GF-D8 (cell line): ENCODE data around the gene RANGAP1.

Source experiments
- DNase-seq: peaks from one replicate; lab custom pipeline; 2025; lab: John Stamatoyannopoulos, UW

Gene RANGAP1, protein sequence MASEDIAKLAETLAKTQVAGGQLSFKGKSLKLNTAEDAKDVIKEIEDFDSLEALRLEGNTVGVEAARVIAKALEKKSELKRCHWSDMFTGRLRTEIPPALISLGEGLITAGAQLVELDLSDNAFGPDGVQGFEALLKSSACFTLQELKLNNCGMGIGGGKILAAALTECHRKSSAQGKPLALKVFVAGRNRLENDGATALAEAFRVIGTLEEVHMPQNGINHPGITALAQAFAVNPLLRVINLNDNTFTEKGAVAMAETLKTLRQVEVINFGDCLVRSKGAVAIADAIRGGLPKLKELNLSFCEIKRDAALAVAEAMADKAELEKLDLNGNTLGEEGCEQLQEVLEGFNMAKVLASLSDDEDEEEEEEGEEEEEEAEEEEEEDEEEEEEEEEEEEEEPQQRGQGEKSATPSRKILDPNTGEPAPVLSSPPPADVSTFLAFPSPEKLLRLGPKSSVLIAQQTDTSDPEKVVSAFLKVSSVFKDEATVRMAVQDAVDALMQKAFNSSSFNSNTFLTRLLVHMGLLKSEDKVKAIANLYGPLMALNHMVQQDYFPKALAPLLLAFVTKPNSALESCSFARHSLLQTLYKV

DNA sequence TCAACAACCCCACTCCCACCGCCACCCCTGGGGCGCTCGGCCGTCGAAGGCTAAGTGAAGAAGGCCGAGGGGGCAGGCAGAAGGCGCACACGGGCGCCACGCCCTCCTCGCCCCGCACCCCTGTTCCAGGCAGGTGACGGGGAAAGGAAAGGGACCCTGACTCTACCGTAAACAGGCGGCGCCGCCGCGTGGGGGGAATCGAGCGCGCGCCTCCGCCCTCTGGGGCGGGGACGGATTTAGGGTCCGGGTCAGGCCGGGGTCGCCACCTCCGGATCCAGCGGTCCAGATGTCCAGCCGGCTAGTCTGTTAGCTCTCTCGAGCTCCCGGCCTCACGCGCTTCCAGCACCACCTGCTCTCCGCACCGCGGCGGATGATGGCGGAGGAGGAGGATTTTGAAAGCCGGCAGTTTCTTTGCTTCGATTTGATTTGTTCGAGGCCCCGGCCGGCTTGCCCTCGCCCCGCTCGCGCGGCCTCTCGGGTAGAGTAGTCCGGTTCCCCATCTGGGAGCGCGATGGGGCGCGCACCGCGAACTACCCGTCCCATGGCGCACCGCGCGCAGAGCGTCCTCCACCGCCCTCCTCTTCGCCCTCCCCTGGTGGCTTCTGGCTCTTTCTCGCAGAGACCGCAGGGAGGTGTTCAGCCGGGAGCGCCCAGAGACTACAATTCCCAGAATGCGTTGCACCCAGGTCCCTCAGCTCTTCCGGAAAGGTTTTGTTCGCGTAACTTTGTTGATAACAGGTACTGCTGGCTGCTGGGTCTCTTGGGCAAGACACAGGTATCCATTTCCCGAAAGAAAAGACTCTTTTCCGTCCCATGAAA, at the start of gene RANGAP1:
Gene RANGAP1, minus strand, starts transcription at position 368 of the 819 bp plus-strand sequence. CDS start 5,143 bp downstream, outside the sequence.
- DNase-seq = peak; percentile 95

DNA sequence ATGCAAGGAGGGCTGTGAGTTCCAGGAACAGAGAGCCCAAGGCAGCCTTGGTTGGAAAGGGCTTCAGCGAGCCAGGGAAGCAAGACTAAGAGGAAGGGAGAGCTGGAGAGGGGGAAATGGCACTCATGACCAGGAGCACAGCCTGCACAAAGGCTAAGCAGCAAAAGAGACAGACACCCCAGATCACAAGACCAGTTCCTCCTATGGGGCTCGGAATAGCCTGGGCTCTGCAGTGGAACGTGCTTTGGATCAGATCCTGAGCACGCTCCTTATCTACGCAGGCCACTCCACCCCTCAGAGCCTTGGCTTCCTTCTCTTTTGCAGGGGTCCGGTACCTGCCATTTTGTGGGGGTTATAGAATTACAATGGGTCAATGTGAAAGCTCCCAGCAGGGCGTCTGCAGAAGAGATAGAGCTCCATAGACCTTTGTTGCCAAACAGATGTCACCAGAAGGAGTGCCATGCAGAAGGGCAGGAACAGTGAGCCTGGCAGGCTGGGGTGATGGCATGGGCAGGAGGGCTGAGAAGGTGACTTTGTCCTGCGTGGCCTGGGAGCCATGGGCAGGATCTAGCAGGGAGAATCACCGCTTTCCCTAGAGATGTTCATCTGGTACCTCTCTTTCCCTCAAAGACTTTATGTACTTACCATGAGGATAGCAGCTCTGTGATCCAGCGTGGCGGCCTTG, 49.1 kb upstream of the RANGAP1 start:
- no peak for DNase-seq

DNA sequence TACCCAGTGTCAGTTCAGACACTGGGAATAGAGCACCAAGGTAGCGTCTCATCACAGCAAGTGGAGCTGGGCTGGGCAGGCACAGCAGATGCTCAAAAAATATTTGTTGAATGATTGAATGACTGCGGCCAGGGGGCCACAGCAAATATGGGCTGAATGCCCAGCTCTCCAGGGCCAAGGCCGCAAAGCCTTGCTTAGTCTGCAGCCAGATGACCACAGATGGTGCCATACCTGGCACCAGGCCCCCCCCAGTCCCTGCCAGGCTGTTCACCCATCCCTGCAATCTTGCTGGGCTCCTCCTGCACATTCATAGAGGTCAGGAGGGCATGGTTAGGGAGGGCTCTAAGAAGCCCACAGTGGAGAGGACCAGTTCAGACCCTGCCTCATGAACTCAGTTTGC, 48.2 kb upstream of the RANGAP1 start:
- no peak for DNase-seq

DNA sequence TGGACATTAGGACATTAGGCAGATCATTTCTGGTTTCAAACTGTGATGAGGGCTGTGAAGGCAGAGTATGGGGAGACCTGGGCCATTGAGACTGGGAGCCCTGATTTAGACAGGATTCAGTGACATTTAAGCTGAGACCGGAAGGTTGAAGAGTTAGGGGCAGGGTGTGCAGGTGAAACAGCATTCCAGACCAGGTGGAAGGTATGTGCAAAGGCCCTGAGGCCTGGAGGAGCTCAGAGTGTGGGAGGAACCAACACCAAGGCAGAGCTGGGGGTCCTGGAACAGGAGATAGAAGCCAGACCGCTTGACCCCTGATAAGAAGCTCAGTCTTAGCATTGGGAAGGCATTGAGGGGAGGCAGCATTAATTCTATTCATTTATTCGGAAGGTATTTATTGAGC, 47.8 kb upstream of the RANGAP1 start:
- no peak for DNase-seq

DNA sequence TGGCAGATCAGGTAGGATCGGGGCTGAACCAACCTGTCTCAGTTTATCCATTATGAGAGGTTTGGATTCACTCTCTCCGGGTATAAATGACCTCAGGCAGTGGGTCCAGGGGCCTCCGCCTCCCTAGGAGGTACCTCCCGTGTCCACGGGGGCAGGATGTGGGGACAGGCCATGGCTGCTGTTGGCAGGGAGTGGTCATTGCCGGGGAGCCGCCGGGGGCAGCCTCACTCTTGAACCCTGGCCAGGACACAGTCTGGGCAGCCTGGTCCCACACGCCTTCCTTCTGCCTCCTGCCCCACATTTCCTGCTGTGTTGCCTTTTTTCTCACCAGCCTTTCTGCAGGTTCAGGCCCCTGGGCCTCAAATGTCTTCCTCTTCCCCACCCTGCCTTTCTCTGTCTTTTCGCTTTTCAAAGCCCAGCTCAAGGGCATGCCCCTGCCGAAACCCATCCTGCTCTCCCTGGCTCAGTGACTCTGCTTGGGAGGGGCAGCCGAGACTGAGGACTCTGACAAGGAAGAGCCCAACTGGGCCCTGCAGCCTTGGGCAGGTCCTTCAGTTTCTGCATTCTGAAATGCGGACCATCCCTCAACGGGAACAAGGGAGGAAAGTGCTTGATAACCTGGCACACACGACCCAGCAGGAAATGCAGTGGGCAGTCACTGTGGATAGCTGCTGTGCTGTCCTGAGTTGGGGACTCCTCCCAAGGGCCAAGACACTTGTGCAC, 46.4 kb upstream of the RANGAP1 start:
- DNase-seq = no peak

DNA sequence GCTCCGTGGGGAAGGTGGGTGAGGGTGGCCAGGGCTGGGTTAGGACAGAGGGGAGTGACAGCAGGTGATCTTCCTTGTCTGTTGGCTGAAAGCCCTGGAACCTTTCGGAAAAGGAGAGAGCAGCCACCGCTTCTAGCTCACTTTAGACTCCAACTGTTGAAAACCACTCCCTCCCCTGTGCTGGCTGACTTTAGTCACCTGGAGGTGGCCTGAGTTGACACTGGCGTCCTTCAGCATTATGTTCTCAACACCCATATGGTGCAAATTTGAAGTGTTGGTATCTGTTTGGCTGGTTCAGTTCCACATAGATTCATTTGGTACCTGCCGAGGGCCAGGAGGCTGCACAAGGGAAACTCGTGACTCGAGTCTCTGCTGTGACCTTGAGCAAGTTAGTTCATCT, 44.2 kb upstream of the RANGAP1 start:
- DNase-seq = no peak

DNA sequence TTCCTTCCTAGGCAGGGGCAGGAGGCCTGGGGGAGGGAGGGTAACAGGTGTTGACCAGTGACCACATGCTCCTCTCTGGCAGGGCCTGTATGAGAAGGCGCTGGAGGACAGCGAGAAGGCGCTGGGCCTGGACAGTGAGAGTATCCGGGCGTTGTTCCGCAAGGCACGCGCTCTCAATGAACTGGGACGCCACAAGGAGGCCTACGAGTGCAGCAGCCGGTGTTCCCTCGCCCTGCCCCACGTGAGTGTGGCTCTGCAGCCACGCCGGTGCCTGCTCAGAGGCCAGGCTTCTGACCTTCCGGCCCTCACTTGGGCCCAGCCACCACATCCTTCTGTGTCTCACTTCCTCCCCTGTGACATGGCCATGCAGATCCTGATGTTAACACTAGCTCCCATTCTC, 41.1 kb upstream of the RANGAP1 start:
- DNase-seq = no peak

DNA sequence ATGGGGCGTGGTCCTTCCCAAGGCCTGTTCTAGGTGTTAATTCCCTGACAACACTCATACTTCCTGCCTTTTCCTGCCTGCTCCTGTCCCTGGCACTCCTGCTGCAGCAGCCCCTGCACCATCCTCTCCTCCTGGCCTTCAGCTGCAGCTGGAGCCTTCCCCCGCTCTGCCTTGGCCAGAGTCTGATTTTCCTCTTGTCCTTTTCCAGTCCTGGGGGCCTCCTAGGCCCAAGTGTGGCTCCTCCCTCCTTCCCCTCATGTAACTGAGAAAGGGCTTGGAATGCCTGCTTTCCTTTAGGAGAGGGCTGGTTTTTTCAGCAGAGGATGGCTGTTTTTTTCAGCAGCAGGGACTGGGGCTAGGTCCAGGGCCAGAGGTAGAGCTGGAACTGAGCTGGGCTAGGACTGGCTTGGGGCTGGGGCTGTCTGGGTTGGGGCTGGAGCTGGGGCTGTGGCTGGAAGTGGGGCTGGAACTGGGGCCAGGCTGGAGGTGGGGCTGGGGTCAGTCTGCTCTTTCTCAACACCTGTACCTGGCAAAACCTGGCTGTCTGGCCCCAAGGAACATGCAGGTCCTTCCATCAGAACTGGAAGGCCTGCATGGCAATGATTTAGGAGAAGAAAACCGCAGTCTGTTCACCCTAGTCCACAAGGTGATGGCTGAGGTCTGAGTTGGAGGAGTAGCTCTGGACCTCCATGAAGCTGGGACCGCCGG, 39.0 kb upstream of the RANGAP1 start:
- DNase-seq = no peak

DNA sequence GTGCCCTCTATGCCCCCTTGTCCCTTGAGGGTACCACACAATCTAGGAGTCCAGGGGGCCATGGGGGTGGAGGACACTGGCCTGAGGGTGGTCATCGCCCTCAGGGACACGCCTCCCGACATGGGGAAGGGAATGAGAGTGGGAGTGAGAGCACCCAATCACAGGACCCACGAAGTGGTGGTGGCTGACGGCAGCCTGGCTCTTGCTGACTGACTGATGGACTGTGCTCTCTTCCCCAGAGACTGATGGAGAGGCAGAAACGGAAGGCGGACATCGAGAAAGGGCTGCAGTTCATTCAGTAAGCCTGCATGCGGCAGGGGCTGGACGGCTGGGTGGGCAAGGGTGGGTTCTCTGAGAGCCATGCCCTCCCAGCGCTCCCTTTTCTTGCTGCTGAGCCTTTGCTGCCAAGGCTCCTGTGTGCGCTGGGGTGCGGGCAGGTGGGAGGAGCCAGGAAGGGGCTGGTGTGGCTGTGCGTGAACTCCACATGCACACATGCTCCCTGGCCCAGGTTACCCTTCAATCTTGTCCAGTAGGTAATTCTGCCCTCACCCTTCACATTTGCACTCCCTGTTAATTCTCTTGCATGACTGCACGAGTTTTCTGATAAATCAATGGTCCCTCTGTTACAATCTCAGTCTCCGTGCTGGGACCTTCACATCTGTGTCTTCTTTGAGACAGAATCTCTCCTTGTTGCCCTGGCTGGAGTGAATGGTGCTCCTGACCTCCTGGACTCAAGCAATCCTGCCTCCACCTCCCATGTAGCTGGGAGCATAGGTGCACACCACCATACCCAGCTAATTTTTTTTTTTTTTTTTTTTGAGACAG, 34.6 kb upstream of the RANGAP1 start:
- no peak for DNase-seq

DNA sequence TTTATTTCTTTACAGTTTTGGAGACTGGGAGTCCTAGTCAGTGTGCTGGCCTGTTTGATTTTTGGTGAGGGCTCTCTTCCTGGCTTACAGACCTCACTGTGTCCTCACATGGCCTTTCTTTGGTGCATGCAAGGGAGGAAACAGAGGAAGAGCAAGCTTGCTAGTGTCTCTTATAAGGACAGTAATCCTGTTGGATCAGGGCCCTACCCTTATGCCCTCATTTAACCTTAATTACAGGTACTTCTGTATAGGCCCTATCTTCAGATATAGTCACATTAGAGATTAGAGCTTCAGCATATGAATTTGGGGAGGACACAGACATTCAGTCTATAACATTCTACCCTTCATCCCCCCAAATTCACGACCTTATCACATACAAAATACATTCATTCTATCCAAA, 29.6 kb upstream of the RANGAP1 start:
- no peak for DNase-seq

DNA sequence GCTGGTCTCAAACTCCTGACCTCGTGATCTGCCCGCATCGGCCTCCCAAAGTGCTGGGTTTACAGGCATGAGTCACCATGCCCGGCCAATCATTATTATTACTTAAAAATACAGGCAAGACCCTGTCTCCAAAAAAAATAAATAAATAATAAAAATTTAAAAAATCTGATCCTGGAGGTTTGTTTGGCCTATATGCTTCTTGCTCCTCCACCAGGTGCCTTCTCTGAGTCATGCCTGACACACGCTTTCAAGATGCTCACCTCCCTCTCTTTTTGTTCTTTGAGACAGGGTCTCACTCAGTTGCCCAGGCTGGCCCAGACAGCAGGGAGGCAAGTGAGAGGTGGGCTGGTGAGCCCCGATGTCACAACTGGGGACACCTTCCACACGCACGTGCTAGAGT, 28.8 kb upstream of the RANGAP1 start:
- no peak for DNase-seq

DNA sequence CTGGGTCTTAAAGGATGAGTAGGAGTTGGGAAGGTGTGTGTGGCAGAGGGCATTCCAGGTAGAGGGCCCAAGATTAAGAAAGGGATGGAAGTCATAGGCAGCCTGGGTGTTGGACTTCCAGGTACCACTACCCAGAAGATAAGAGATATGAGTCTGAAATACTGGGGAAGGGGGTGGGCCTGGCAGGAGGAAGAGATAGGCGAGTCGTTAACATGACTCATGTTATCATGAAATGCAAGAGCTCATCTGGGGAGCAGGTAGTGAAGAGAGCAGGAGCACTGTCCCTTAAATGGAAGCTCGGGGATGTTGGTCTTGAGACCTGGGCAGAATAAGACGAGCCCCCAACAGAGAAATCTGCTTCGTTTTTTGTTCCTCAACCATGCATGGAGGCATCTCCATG, 25.5 kb upstream of the RANGAP1 start:
- DNase-seq = no peak

DNA sequence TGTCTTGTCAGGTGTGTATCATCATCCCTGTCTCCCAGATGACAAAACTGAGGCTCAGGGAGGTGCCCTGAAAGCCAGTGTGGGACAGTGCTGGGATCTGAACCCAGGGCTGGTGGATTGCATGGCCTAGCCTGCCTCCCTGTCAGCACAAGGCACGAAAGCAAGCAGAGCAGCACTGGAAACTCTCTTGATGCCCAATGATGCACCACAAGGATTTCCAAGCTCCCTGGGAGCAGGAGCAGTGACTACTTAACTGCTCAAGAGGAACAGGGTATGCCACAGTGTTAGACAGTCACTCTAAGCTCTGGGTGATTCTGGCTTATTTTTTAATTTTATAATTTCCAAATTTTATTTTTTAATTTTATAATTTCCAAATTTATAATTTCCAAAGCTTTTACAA, 24.3 kb upstream of the RANGAP1 start:
- DNase-seq = no peak

DNA sequence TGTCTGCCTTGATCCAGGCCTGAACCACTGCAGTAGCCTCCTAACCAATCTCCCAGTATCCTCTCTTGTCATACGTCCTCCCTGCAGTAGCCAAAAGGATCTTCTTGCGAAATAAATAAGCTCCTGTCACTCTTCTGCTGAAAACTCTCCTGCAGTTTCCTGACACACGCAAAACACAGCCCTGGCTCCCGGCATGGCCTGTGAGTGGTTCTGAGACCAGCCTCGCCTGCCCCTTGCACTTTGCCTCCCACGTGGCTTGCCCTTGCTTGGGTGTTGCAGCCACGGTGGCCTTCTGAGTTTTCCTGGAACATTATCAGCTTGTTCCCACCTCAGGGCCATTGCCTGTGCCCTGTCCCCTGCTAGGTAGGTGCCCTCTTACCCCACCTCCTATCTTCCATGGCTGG, 22.6 kb upstream of the RANGAP1 start:
- DNase-seq = no peak

DNA sequence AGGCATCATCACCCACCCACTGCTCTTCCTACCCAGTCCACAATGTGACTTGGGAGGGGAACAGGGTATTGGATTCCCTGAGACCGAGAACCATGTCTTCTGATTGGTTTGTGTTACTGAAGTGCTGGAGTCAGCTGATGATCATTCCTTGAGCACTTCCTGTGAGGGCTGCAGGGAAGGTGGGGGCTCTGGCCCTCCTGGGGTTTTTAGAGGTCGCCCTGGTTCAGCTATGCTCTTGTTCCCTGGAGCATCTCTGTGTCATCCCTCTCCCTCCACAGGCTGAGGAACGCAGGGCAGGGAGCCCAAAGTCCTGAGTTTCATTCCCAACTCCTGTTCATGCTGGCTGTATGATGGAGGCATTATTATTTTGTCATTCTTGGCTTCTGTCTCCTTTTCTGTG, 22.1 kb upstream of the RANGAP1 start:
- DNase-seq = no peak

DNA sequence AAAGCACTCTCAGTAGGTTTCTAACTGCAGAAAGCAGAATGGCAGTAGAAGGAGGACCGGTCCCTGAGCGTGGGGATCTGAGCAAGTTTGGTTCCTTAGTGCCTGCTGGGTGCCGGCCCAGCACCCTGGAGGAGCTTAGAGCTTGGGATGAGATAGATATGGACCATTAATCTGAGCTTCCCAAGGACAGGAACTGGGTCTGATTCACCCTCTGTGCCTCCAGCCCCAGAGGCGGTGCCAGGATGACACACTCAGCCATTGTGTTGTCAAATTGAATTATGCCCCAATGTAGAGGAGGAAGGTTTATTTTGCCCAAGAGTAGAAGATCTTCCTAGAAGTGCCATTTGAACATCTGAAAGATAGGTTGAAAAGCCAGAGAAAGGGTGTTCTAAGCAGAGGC, 19.7 kb upstream of the RANGAP1 start:
- DNase-seq = no peak

DNA sequence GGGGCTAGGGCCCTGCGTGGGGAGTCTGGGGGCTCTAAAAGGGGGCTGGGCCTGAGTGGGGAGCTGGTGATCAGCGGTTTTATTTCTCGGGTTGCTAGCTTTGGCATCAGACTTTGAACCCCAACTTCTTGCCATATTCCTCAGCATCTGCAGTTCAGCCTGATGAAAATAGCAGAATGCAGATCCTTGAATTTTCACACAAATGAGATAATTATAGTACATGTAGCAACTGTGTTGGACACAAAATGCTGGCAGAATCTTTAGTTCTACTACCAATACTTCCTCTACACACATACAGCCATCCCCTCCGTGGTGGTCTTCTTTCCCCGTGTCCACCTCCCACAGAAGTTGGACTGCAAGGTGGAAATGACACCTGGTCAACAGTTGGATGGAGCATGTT, 16.8 kb upstream of the RANGAP1 start:
- no peak for DNase-seq

DNA sequence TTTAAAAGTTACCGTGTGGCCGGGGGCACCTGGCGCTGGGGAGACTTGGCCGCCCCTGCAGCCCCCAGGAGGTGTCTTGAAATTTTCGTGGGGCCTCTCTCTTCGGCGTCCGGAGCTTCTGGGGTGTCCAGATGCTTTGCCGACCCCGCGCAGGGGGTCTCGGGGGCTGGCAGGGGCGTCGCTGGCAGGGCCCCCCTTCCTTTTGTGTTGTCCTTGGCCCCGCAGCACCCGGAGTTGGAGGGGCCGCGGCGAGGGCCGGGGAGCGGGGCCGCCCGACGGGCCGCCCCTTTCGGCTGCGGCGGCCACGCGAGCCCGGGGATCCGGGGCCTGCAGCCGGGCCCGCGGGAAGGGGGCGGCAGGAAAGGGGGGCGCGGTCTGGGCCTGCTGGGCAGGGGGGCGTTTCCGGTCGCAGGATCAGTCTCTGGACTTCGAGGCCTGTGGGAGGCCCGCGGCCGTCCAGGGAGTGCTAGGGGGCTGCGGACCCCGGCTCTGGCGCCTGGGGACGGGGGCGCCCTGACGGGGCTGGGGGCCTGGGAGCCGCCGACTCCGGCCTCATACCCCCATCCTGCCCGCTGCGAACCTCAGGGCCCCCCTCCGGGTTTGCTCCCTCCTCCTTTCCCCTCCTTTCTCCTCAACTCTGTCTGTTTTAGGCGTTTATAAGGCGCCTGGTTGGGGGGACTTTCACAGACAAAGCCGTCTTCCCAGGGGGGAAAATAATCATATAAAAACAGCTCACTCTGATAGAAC, 16.2 kb upstream of the RANGAP1 start:
- no peak for DNase-seq
